GM18907 (cell line): ENCODE data around the gene L3MBTL4.

Experiments
- ATAC-seq: cut with Tn5 transposase; IDR thresholded peaks from one replicate; pipeline ENCODE4 v1.9.1; 2021; ENCODE audit warnings: mild to moderate bottlenecking, moderate library complexity; ENCODE audit not compliant: unreplicated experiment

Gene L3MBTL4

GRCh38 chr18:6257950-6258349, 156.8 kb downstream of the L3MBTL4 start:
- ATAC-seq, result no peak

GRCh38 chr18:6256521-6256920, 158.2 kb downstream of the L3MBTL4 start:
- ATAC-seq, result no peak

GRCh38 chr18:6255886-6256285, 158.8 kb downstream of the L3MBTL4 start:
- no peak for ATAC-seq

GRCh38 chr18:6255116-6255705, 159.5 kb downstream of the L3MBTL4 start:
- ATAC-seq, result no peak

- no peak for ATAC-seq
Observed at GRCh38 chr18:6254456-6254855, 160.3 kb downstream of the L3MBTL4 start.

GRCh38 chr18:6251084-6251483, 163.6 kb downstream of the L3MBTL4 start:
- ATAC-seq, result no peak

- ATAC-seq, result no peak
Observed at GRCh38 chr18:6249788-6250187, 164.9 kb downstream of the L3MBTL4 start.

- peak; percentile 94 for ATAC-seq
Observed at GRCh38 chr18:6249170-6249569, 165.5 kb downstream of the L3MBTL4 start.

- no peak for ATAC-seq
Observed at GRCh38 chr18:6248017-6248416, 166.7 kb downstream of the L3MBTL4 start.

GRCh38 chr18:6242004-6242403, 172.7 kb downstream of the L3MBTL4 start:
- no peak for ATAC-seq

- no peak for ATAC-seq
Observed at GRCh38 chr18:6239716-6240115, 175.0 kb downstream of the L3MBTL4 start.

GRCh38 chr18:6236258-6236657, 178.5 kb downstream of the L3MBTL4 start:
- no peak for ATAC-seq

- ATAC-seq, result no peak
Observed at GRCh38 chr18:6222271-6222670, 192.4 kb downstream of the L3MBTL4 start.

- ATAC-seq, result peak; percentile 45
Observed at GRCh38 chr18:6221602-6222014, 193.1 kb downstream of the L3MBTL4 start.

GRCh38 chr18:6220129-6220528, 194.6 kb downstream of the L3MBTL4 start:
- ATAC-seq, result no peak

GRCh38 chr18:6219116-6219717, 195.5 kb downstream of the L3MBTL4 start:
- peak; percentile 79 for ATAC-seq

GRCh38 chr18:6215888-6216287, 198.8 kb downstream of the L3MBTL4 start:
- no peak for ATAC-seq

GRCh38 chr18:6211174-6211504, 203.6 kb downstream of the L3MBTL4 start:
- ATAC-seq, result no peak

GRCh38 chr18:6210349-6211173, 204.2 kb downstream of the L3MBTL4 start:
- ATAC-seq, result no peak

- ATAC-seq, result no peak
Observed at GRCh38 chr18:6207941-6208340, 206.8 kb downstream of the L3MBTL4 start.

GRCh38 chr18:6207116-6207515, 207.6 kb downstream of the L3MBTL4 start:
- ATAC-seq, result no peak

- no peak for ATAC-seq
Observed at GRCh38 chr18:6205706-6206105, 209.0 kb downstream of the L3MBTL4 start.
